PC-9 (cell line): ENCODE measurements around the gene ZNF556. TPM values are rescaled to one million over a fixed set of nuclear protein-coding genes. Genes with fewer than 3 reads are reported as not detected.

ENCODE experiments used
- BruUV-seq: library from RNA; stranded (reverse); fragments of 400-500 nt; replicated peaks from 2 replicates; lab custom pipeline; 2021; lab: Mats Ljungman, UMichigan
- CTCF ChIA-PET: fragments of 300-600 bp; sonication (Branson Sonifier 250); formaldehyde crosslinking; loops from one replicate; lab custom pipeline; 2022; ENCODE audit warnings: antibody characterized with exemption; lab: Charles Lee
- POLR2A ChIA-PET: fragments of 300-600 bp; sonication (Branson Sonifier 250); formaldehyde crosslinking; loops from one replicate; lab custom pipeline; 2022; ENCODE audit warnings: antibody characterized with exemption; ENCODE audit not compliant: unreplicated experiment; lab: Charles Lee
- DNase-seq, 2 experiments: peaks; one replicate each; pipeline versions ENCODE4 v3.0.0 to v3.0.0-alpha.2; 2015 to 2022; ENCODE audit warnings: mixed read lengths in 1 of 2
- H2AFZ ChIP-seq: fragments of 200-600 bp; sonication (generic); 2 replicates; pipeline ENCODE4 v1.8.1; 2017; ENCODE audit warnings: antibody characterized with exemption
- H3F3A ChIP-seq: fragments of 200-600 bp; sonication (generic); 2 replicates; pipeline ENCODE4 v1.8.1; 2017; ENCODE audit warnings: antibody characterized with exemption, mild to moderate bottlenecking, low read depth; ENCODE audit not compliant: insufficient read depth
- H3K27ac ChIP-seq: fragments of 200-600 bp; sonication (generic); 2 replicates; pipeline ENCODE4 v1.6.1; 2016; ENCODE audit warnings: mixed run types
- H3K27me3 ChIP-seq: fragments of 200-600 bp; sonication (generic); 2 replicates; pipeline ENCODE4 v1.6.1; 2016; ENCODE audit warnings: low read depth, mixed run types; ENCODE audit not compliant: insufficient read depth
- H3K36me3 ChIP-seq: fragments of 200-600 bp; sonication (generic); 2 replicates; pipeline ENCODE4 v1.6.1; 2016; ENCODE audit warnings: low read depth, mixed run types
- H3K4me1 ChIP-seq: fragments of 200-600 bp; sonication (generic); replicated peaks from 2 replicates; pipeline ENCODE4 v1.6.1; 2016; ENCODE audit warnings: mixed run types; ENCODE audit not compliant: insufficient read depth
- H3K4me2 ChIP-seq: fragments of 200-600 bp; sonication (generic); 2 replicates; pipeline ENCODE4 v1.6.1; 2017; ENCODE audit warnings: mixed run types
- H3K4me3 ChIP-seq: fragments of 200-600 bp; sonication (generic); 2 replicates; pipeline ENCODE4 v1.6.1; 2016; ENCODE audit warnings: mixed run types
- H3K79me2 ChIP-seq: fragments of 200-600 bp; sonication (generic); 2 replicates; pipeline ENCODE4 v1.6.1; 2017; ENCODE audit warnings: low read depth, mixed run types
- H3K9me2 ChIP-seq: fragments of 200-600 bp; sonication (generic); 2 replicates; pipeline ENCODE4 v1.8.1; 2017; ENCODE audit warnings: mild to moderate bottlenecking; ENCODE audit not compliant: insufficient read depth
- H3K9me3 ChIP-seq: fragments of 200-600 bp; sonication (generic); 2 replicates; pipeline ENCODE4 v1.8.1; 2016; ENCODE audit warnings: low read depth; ENCODE audit not compliant: insufficient read depth
- H4K20me1 ChIP-seq: fragments of 200-600 bp; sonication (generic); 2 replicates; pipeline ENCODE4 v1.8.1; 2017; ENCODE audit not compliant: insufficient read depth
- EZH2 ChIP-seq: fragments of 200-600 bp; sonication (generic); IDR thresholded peaks from 2 replicates; pipeline ENCODE4 v1.8.0; 2017; ENCODE audit warnings: antibody characterized with exemption, low read depth
- intact Hi-C: fragments of 100-400 bp; cut with micrococcal nuclease; formaldehyde crosslinking; loops from one replicate; pipeline ENCODE4 v1.10.0; 2022; ENCODE audit not compliant: unreplicated experiment
- total RNA-seq: library from RNA; stranded (reverse); gene quantifications from 2 replicates; pipeline ENCODE4 v1.2.3, GENCODE V29; 2021
- TF ChIP-seq, protein P1 (sequence below): fragments of 200-600 bp; sonication (generic); conservative IDR thresholded peaks from 2 replicates; pipeline ENCODE4 v1.6.1; 2017; ENCODE audit warnings: mixed run types, antibody characterized with exemption, mild to moderate bottlenecking, moderate library complexity

ZNF556 gene
- total RNA-seq, 1 experiment from 2014 or later, result not detected

DNA sequence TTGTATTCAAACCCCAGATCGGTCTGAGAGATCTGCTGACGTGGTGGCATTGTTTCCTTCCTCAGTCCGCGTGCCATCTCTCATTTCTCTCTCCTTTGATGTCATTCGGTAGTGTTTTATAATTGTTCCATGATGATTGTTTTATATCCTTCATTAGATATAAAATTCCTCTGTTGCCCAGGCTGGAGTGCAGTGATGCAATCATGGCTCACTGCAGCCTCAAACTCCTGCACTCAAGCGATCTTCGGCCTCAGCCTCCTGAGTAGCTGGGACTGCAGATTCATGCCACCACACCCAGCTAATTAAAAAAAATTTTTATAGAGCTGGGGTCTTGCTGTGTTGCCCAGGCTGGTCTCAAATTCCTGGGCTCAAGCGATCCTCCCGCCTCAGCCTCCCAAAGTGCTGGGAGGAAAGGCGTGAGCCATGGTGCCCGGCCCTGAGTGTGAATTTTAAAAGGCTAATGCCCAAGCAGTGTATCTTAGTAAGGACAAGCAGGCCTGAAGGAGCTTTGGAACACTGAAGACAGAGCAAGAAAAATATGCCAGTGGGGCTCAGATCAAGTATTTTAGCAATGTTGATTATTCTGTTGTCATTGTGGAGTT is 38.9 kb downstream of the ZNF556 start:
- H3K9me3 ChIP-seq, result no peaks in the 10 kb centered on the region
- DNase-seq, result no peak

DNA sequence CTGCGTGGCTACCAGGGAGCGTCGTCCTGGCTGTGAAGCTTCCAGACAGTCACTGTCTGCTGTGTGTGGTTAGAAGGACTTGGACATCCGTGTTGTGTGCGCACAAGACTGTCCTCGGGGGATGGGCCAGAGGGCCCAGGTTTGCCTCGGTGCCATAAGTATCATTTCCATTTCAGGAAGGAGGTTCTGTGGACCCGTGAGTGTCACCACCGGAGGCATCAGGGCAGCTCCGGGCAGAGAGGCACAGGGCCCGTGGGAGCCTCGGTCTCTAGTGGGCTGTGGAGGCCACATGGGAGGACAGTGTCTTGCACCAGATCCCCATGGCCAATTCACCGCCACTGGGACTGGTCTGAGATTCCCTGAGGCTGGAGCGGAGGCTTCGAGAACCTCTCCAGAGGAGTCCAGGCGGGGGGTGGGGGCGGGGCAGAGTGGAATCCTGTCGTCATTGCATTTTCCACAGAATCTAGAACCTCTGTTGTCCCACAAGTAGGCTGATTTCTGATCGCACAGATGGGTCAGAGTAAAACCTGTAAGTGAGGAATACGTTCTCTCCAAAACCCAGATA is 39.6 kb downstream of the ZNF556 start:
- Histone ChIP-seq H4K20me1 (no peaks in the 10 kb centered on the region), H3F3A (no peaks in the 10 kb centered on the region), H3K79me2 (peaks cover 31% of the 10 kb centered on the region), H3K9me3 (no peaks in the 10 kb centered on the region), H3K36me3 (no peaks in the 10 kb centered on the region; the same call in 1 of the 2 replicates), H2AFZ (no peak overlapping the region), H3K4me2 (no peak overlapping the region), H3K27me3 (no peaks in the 10 kb centered on the region), H3K9me2 (no peaks in the 10 kb centered on the region), H3K4me1 (no peaks in the 10 kb centered on the region), H3K4me3 (no peak overlapping the region), H3K27ac (no peak overlapping the region)
- CTCF ChIA-PET, result no interaction called here
- intact Hi-C loops, result no loop called here
- POLR2A ChIA-PET, result interaction anchor here (0.7 kb wide), 1 partner anchor 363 kb away, joined by 4 read pairs; no protein-coding TSS in a partner anchor
- BruUV-seq, result no TSS peak
- TF ChIP-seq EZH2, result no peak
- TF ChIP-seq, protein P1, sequence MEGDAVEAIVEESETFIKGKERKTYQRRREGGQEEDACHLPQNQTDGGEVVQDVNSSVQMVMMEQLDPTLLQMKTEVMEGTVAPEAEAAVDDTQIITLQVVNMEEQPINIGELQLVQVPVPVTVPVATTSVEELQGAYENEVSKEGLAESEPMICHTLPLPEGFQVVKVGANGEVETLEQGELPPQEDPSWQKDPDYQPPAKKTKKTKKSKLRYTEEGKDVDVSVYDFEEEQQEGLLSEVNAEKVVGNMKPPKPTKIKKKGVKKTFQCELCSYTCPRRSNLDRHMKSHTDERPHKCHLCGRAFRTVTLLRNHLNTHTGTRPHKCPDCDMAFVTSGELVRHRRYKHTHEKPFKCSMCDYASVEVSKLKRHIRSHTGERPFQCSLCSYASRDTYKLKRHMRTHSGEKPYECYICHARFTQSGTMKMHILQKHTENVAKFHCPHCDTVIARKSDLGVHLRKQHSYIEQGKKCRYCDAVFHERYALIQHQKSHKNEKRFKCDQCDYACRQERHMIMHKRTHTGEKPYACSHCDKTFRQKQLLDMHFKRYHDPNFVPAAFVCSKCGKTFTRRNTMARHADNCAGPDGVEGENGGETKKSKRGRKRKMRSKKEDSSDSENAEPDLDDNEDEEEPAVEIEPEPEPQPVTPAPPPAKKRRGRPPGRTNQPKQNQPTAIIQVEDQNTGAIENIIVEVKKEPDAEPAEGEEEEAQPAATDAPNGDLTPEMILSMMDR, result no peak
- DNase-seq, result no peak

More for the DNA sequence above, 38.9 kb downstream of the ZNF556 start:
- H3K4me3 ChIP-seq, result no peak overlapping the region
- BruUV-seq, result no TSS peak
- POLR2A ChIA-PET, result no interaction called here
- intact Hi-C loops, result no loop called here
- H4K20me1 ChIP-seq, result no peaks in the 10 kb centered on the region
- no peaks in the 10 kb centered on the region for H3K27me3 ChIP-seq
- H3K4me2 ChIP-seq, result no peak overlapping the region
- H2AFZ ChIP-seq, result no peak overlapping the region
- no peaks in the 10 kb centered on the region for H3K9me2 ChIP-seq
- H3K4me1 ChIP-seq, result no peaks in the 10 kb centered on the region
- TF ChIP-seq, protein P1, result no peak
- no peak for TF ChIP-seq EZH2
- H3K27ac ChIP-seq, result no peak overlapping the region
- peaks cover 36% of the 10 kb centered on the region for H3K79me2 ChIP-seq
- CTCF ChIA-PET, result no interaction called here
- H3F3A ChIP-seq, result no peaks in the 10 kb centered on the region
- no peaks in the 10 kb centered on the region for H3K36me3 ChIP-seq

DNA sequence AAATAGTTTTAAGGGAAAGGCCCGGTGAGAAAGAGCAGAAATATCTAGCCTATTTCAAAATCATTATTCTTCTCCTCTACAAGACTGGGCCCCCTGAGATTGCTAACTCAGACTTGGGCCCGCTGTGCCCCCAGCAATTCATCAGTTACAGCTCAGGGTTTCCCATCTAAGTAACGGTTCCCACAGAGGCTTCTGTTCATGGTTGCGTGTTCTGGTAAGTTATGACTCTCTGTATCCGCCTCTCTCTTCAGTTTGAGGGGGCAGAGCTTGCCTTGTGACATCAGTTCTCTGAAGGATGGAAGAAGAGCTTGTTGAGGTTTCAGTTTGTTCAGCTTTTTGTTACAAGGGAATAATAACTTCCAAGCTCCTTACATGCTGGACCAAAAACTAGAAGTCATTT is 45.2 kb downstream of the ZNF556 start:
- BruUV-seq, result no TSS peak
- Histone ChIP-seq H3K79me2 (no peaks in the 10 kb centered on the region), H2AFZ (no peak overlapping the region), H3K9me2 (no peaks in the 10 kb centered on the region), H3K4me3 (no peak overlapping the region), H3F3A (no peaks in the 10 kb centered on the region), H3K27ac (no peak overlapping the region), H3K36me3 (peaks cover 13% of the 10 kb centered on the region), H3K4me2 (no peak overlapping the region), H4K20me1 (no peaks in the 10 kb centered on the region), H3K4me1 (no peaks in the 10 kb centered on the region), H3K9me3 (peaks cover 12% of the 10 kb centered on the region; the same call in 1 of the 2 replicates), H3K27me3 (no peaks in the 10 kb centered on the region)
- ChIA-PET POLR2A (no interaction called here), CTCF (no interaction called here)
- intact Hi-C loops, result no loop called here
- DNase-seq, result no peak
- no peak for TF ChIP-seq EZH2
- TF ChIP-seq, protein P1, result no peak
